NCI-H69 (cell line): ENCODE data around the gene S100Z.
"Not testable (repeated sequence)": the region's sequence is repeated elsewhere in the genome, so short reads cannot be mapped to it uniquely, and the experiment has no call there.

ENCODE experiments used
- DNase-seq: peaks from one replicate; lab custom pipeline; 2025; lab: John Stamatoyannopoulos, UW

Gene S100Z

GRCh38 chr5:76849419-76850291 is at the start of gene S100Z:
Gene S100Z (plus strand): TSS chr5:76850014. CDS start chr5:76875360, 25,346 bp downstream.
- DNase-seq = no peak

GRCh38 chr5:76800579-76800978 is 49.2 kb upstream of the S100Z start:
- no peak for DNase-seq

GRCh38 chr5:76801159-76801802 is 48.5 kb upstream of the S100Z start:
- DNase-seq = no peak

GRCh38 chr5:76801803-76802195 is 48.0 kb upstream of the S100Z start:
- no peak for DNase-seq

- no peak for DNase-seq
These were observed 45.5 kb upstream of the S100Z start for GRCh38 chr5:76804266-76804665.

- DNase-seq = no peak
These were observed 43.9 kb upstream of the S100Z start for GRCh38 chr5:76805821-76806505.

GRCh38 chr5:76807296-76807695 is 42.5 kb upstream of the S100Z start:
- DNase-seq = no peak

GRCh38 chr5:76808141-76808691 is 41.6 kb upstream of the S100Z start:
- DNase-seq = peak; percentile 31

- no peak for DNase-seq
These were observed 40.7 kb upstream of the S100Z start for GRCh38 chr5:76809141-76809540.

- DNase-seq = no peak
These were observed 39.6 kb upstream of the S100Z start for GRCh38 chr5:76810236-76810635.

GRCh38 chr5:76811214-76811613 is 38.6 kb upstream of the S100Z start:
- peak; percentile 49 for DNase-seq

GRCh38 chr5:76812209-76812608 is 37.6 kb upstream of the S100Z start:
- DNase-seq = not testable (repeated sequence)

GRCh38 chr5:76813982-76814562 is 35.7 kb upstream of the S100Z start:
- no peak for DNase-seq

- DNase-seq = no peak
These were observed 33.5 kb upstream of the S100Z start for GRCh38 chr5:76816110-76816831.

- DNase-seq = peak; percentile 95
These were observed 30.7 kb upstream of the S100Z start, which contains the start of gene F2RL1 for GRCh38 chr5:76818844-76819831. Gene F2RL1 (plus strand): TSS chr5:76819030. CDS start chr5:76819183, 153 bp downstream.

GRCh38 chr5:76819851-76820525 is 29.8 kb upstream of the S100Z start:
- DNase-seq = no peak

GRCh38 chr5:76820526-76820890 is 29.3 kb upstream of the S100Z start:
- DNase-seq = no peak

GRCh38 chr5:76821136-76821535 is 28.7 kb upstream of the S100Z start:
- no peak for DNase-seq

- not testable (repeated sequence) for DNase-seq
These were observed 27.6 kb upstream of the S100Z start for GRCh38 chr5:76822105-76822731.
